ENCODE data around the gene TMEM244.

DNA sequence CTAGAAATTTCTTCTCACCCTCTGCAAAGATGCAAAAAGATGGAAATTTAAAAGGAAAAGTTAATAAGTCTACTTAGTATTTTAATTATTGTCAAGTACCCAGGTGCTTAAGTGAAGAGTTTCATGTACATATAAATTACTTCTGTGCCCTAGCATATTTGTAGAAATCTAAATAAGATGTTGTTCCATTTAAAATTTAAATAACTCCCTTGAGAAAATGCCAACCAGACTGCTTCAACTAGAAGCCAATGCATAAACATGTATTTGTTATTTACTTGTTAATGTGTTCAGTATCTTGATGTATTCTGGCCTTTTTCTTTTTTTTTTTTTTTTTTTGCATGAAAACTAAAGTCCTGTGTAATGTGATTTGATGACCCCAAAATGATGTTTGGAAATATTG, 6.3 kb upstream of the TMEM244 start:
- TF ChIP-seq, protein P1, sequence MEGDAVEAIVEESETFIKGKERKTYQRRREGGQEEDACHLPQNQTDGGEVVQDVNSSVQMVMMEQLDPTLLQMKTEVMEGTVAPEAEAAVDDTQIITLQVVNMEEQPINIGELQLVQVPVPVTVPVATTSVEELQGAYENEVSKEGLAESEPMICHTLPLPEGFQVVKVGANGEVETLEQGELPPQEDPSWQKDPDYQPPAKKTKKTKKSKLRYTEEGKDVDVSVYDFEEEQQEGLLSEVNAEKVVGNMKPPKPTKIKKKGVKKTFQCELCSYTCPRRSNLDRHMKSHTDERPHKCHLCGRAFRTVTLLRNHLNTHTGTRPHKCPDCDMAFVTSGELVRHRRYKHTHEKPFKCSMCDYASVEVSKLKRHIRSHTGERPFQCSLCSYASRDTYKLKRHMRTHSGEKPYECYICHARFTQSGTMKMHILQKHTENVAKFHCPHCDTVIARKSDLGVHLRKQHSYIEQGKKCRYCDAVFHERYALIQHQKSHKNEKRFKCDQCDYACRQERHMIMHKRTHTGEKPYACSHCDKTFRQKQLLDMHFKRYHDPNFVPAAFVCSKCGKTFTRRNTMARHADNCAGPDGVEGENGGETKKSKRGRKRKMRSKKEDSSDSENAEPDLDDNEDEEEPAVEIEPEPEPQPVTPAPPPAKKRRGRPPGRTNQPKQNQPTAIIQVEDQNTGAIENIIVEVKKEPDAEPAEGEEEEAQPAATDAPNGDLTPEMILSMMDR (IDR thresholded peaks at IDR 0.05): no peak
- no peak for TF ChIP-seq POLR2AphosphoS5 (IDR thresholded peaks at IDR 0.05)
- TF ChIP-seq POLR2A (IDR thresholded peaks at IDR 0.05): no peak
